HepG2 (cell line): Measurements from ENCODE around the gene CA11. TPM values are rescaled to one million over a fixed set of nuclear protein-coding genes. Genes with fewer than 3 reads are reported as not detected.

ENCODE experiments used
- FOSL2 ChIP-seq: sonication (generic); formaldehyde crosslinking; IDR thresholded peaks from 2 replicates; pipeline ENCODE4 v1.4.0; 2020; ENCODE audit warnings: missing genetic modification reagents
- GABPA ChIP-seq, 2 experiments: IDR thresholded peaks; 2 replicates each; pipeline ENCODE4 v1.6.1; 2011 to 2016; ENCODE audit warnings: low read depth in 2 of 2, low read length in 1 of 2, missing biosample characterization in 1 of 2, missing genetic modification characterization in 1 of 2
- HNRNPLL ChIP-seq: fragments of 200-400 bp; formaldehyde crosslinking; IDR thresholded peaks from 2 replicates; pipeline ENCODE4 v1.6.1; 2017; ENCODE audit warnings: mild to moderate bottlenecking, low read depth, low read length; ENCODE audit not compliant: poor library complexity, severe bottlenecking
- LBX2 ChIP-seq: sonication (generic); formaldehyde crosslinking; IDR thresholded peaks from 2 replicates; pipeline ENCODE4 v1.5.0; 2020; ENCODE audit warnings: missing genetic modification reagents, mild to moderate bottlenecking, borderline replicate concordance
- MED1 ChIP-seq: sonication (generic); formaldehyde crosslinking; IDR thresholded peaks from 2 replicates; pipeline ENCODE4 v1.4.0; 2020; ENCODE audit warnings: missing genetic modification reagents
- RFXANK ChIP-seq: IDR thresholded peaks from 2 replicates; pipeline ENCODE4 v1.6.1; 2016
- SOX6 ChIP-seq, 2 experiments: fragments of 450-650 bp in 1 of 2; sonication (generic) in 1 of 2; formaldehyde crosslinking in 1 of 2; IDR thresholded peaks; 2 replicates each; pipeline versions ENCODE4 v1.4.0 to v1.6.1; 2017 to 2020; ENCODE audit warnings: antibody characterized with exemption in 1 of 2, mild to moderate bottlenecking in 1 of 2, missing genetic modification reagents in 1 of 2
- STAT5B ChIP-seq: sonication (generic); formaldehyde crosslinking; IDR thresholded peaks from 2 replicates; pipeline ENCODE4 v1.4.0; 2020; ENCODE audit warnings: missing genetic modification reagents
- TBX2 ChIP-seq: sonication (generic); formaldehyde crosslinking; IDR thresholded peaks from 2 replicates; pipeline ENCODE4 v1.5.0; 2020; ENCODE audit warnings: missing genetic modification reagents, mild to moderate bottlenecking, borderline replicate concordance
- ZNF121 ChIP-seq: sonication (generic); formaldehyde crosslinking; IDR thresholded peaks from 2 replicates; pipeline ENCODE4 v1.5.0; 2020; ENCODE audit warnings: mild to moderate bottlenecking, missing genetic modification reagents
- ZUFSP ChIP-seq: sonication (generic); formaldehyde crosslinking; IDR thresholded peaks from 2 replicates; pipeline ENCODE4 v1.9.0; 2021; ENCODE audit warnings: missing genetic modification reagents, mild to moderate bottlenecking, borderline replicate concordance
- polyA plus RNA-seq, 8 experiments: library from polyadenylated mRNA; depleted of rRNA in 3 of 8; stranded (reverse) in 7 of 8; unstranded in 1 of 8; fragments of >200 nt; fragmentation: Illumina TruSeq in 4 of 8; extraction: Trizol in 4 of 8; gene quantifications; 2 replicates each; pipeline versions ENCODE4 v1.2.1 to v1.2.3, GENCODE V29; 2011 to 2016; ENCODE audit warnings: low read depth in 4 of 8, missing spikeins in 1 of 8, mixed read lengths in 1 of 8; ENCODE audit not compliant: insufficient read depth in 1 of 8
- total RNA-seq, 5 experiments: library from RNA; depleted of rRNA; stranded (reverse); fragments of >200 nt; fragmentation: Illumina TruSeq; extraction: Trizol; gene quantifications; 2 replicates each; pipeline ENCODE4 v1.2.3, GENCODE V29; 2016; ENCODE audit warnings: low read depth in 1 of 5
- TF ChIP-seq, protein P1 (sequence below): sonication (generic); formaldehyde crosslinking; IDR thresholded peaks from 2 replicates; pipeline ENCODE4 v1.4.0; 2020; ENCODE audit warnings: missing genetic modification reagents, mild to moderate bottlenecking, borderline replicate concordance
- TF ChIP-seq, protein P2 (sequence below): sonication (generic); formaldehyde crosslinking; IDR thresholded peaks from 2 replicates; pipeline ENCODE4 v1.5.0; 2020; ENCODE audit warnings: mild to moderate bottlenecking, low read depth, missing genetic modification reagents, borderline replicate concordance

Gene CA11
- total and polyA plus RNA-seq, 2 of the 13 experiments (the other 11 are each of a cell fraction or from before 2014, with no cell fraction given): 0.41 to 0.58 TPM

GRCh38 chr19:48650974-48651682 lies 5.1 kb upstream of the CA11 start (continued):
- TF ChIP-seq GABPA (IDR thresholded peaks at IDR 0.05; ENCODE audit: low read depth, low read length) (no peak), GABPA (CRISPR knock-in tag; IDR thresholded peaks at IDR 0.05; ENCODE audit: low read depth) (no peak), MED1 (no peak), STAT5B (CRISPR knock-in tag) (no peak), TBX2 (CRISPR knock-in tag) (peak; percentile 60; the same call in 1 of the 2 replicates), ZNF121 (CRISPR knock-in tag) (peak; percentile 61), SOX6 (IDR thresholded peaks at IDR 0.05) (no peak), SOX6 (CRISPR knock-in tag; IDR thresholded peaks at IDR 0.05) (peak; percentile 74), FOSL2 (CRISPR knock-in tag) (no peak), LBX2 (no peak), HNRNPLL (no peak), ZUFSP (CRISPR knock-in tag) (no peak), RFXANK (no peak)
- TF ChIP-seq, protein P1, sequence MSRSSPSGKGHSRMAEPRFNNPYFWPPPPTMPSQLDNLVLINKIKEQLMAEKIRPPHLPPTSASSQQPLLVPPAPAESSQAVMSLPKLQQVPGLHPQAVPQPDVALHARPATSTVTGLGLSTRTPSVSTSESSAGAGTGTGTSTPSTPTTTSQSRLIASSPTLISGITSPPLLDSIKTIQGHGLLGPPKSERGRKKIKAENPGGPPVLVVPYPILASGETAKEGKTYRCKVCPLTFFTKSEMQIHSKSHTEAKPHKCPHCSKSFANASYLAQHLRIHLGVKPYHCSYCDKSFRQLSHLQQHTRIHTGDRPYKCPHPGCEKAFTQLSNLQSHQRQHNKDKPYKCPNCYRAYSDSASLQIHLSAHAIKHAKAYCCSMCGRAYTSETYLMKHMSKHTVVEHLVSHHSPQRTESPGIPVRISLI (CRISPR knock-in tag): no peak
- TF ChIP-seq, protein P2, sequence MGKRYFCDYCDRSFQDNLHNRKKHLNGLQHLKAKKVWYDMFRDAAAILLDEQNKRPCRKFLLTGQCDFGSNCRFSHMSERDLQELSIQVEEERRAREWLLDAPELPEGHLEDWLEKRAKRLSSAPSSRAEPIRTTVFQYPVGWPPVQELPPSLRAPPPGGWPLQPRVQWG (CRISPR knock-in tag): no peak
- TF ChIP-seq, all 625 proteins: peak for 12
